Posterior cingulate gyrus (tissue), 11 donors: ENCODE results near the gene NGEF.

Experiments used
- DNase-seq, 10 donors: peaks; one replicate each; pipeline versions ENCODE4 v3.0.0 to v3.0.0-alpha.2; 2020 to 2021; ENCODE audit warnings: mixed read lengths in 3 of 10
- intact Hi-C: fragments of 100-400 bp; cut with DNase I; formaldehyde crosslinking; loops from one replicate; pipeline ENCODE4 v1.15.1; 2023

NGEF gene

GRCh38 chr2:233002829-233003657, 10.0 kb downstream of the NGEF start:
- intact Hi-C loops = no loop called here
- DNase-seq = no peak

- intact Hi-C loops = no loop called here
- peak in 1 of 10 donors; percentile 53 for DNase-seq
Observed at GRCh38 chr2:233000886-233001750, 11.9 kb downstream of the NGEF start.

- intact Hi-C loops = no loop called here
- peak in 3 of 10 donors; percentile 37 to 83 (median 80) for DNase-seq
Observed at GRCh38 chr2:232999354-232999753, 13.7 kb downstream of the NGEF start.

GRCh38 chr2:232998666-232998985, 14.4 kb downstream of the NGEF start:
- intact Hi-C loops = no loop called here
- no peak for DNase-seq

DNA sequence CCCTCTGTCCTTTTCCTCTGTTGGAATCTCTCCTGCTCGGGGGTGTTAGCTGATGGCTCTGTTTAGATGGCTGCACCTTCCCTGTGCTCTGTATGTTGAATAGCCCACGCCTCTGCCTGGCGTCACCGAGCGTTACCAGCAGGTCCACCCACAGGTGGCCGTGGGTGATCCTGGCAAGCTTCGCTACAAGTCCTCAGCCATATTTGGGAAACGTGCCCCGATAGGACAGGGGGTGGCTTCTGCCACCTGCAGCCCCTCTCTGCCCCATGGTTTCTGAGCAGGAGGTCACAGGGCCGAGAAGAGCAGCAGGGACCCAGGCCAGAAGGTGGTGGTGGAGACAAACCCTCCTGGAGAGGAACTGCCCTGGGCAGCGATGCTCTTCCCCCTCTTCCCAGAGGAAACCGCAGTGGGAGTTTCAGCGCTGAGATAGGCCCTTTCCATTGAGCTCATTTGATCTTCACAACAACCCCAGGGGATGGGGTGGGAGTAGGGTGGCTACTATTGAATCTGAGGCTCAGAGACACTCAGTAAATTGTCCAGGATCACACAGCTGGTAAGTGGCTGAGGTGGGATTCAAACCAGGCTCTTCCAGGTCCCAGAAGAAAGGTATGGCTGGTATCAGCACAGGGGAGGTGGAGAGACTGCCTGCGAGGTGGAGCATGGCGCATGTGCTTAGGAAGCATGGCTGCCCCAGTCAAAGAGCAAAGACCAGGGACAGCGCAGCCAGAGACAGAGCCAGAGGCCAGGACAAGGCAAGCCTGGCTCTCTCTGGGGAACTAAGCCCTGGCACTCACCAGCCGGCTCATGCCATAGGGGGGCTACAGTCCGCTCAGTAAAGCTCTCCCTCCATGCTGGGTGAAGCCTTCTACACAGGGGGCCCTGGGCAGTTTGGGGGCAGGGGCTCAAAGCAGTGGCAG, 15.0 kb downstream of the NGEF start:
- intact Hi-C loops = no loop called here
- peak in 7 of 10 donors; percentile 22 to 90 (median 65) for DNase-seq

DNA sequence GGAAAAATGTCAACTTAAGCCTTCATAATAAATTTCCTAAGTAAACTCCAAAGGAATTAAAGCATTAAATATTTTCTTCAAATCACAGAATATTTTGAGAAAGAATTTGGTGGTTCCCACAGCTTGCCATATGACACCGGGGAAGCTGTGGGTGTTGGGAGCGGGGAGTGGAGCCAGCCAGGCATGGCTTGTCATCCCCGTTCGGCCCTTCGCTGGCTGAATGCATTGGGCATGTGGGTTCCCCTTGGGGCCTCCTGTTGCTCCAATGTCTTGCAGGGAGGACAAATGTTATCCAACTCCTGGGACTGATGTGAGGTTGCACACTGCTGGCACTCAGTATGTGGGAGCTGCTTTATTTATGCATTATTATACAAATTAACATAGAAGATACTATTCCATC, 18.6 kb downstream of the NGEF start:
- intact Hi-C loops = no loop called here
- DNase-seq = peak in 1 of 10 donors; percentile 51

DNA sequence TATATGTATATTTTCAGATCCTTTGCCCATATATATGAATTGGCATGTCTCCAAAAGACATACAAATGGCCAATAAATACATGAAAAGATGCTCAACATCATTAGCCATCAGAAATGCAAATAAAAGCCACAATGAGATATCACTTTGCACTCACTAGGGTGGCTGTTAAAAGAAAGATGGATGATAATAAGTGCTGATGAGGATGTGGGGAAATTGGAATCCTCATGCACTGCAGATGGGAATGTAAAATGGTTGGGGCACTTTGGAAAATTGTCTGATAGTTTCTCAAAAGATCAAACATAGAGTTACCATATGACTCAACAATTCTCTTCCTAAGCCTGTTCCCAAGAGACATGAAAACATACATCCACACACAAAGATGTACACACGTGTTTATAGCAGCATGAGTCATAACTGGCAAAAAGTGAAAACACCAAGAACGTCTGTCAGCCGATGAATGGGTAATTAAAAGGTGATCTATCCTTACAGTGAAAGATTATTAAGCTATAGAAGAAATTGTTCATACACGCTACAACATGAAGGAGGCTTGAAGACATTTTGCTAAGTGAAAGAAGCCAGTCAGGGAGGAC, 19.7 kb downstream of the NGEF start:
- intact Hi-C loops = no loop called here
- no peak for DNase-seq

- DNase-seq = no peak
- intact Hi-C loops = no loop called here
Observed at GRCh38 chr2:232986155-232986554, 26.9 kb downstream of the NGEF start.

DNA sequence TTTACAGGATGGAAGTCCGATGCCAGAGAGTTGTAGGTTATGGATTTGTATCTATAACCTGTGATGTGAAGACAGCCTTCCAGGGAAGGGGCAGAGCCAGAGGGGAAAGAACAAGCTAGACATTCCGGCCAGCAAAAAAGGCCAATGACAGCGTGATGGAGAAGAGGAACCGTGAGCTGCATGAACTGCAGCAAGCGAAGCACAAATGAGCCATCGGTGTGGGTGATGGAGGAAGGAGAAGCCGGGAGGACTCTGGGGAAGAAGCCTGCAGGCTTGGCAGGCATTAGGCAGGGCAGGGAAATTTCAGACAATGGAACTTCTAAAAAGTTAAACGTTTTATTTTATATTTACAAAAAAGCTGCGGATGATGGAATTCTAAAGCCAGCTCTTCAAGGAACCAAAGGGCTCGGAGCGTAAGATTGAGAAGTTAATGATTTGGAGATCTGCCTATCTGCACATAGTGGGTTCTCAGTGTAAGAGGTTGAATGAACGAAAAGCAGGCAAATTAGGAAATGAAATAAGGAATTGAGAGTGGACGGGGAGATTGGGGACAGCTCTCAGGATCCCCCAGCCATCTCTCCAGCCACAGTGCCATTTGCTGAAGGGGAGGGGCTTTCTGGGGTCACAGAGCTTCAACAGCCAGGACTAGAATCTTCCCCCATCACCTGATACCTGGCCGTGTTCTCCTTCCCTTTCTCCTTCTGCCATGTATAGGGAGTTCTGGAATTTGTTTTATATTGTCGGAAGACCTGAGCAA, 28.4 kb downstream of the NGEF start:
- peak in 1 of 10 donors; percentile 27 for DNase-seq
- intact Hi-C loops = no loop called here

GRCh38 chr2:232983669-232984140, 29.4 kb downstream of the NGEF start:
- intact Hi-C loops = no loop called here
- no peak for DNase-seq

GRCh38 chr2:232982926-232983668, 30.0 kb downstream of the NGEF start:
- intact Hi-C loops = no loop called here
- no peak for DNase-seq

DNA sequence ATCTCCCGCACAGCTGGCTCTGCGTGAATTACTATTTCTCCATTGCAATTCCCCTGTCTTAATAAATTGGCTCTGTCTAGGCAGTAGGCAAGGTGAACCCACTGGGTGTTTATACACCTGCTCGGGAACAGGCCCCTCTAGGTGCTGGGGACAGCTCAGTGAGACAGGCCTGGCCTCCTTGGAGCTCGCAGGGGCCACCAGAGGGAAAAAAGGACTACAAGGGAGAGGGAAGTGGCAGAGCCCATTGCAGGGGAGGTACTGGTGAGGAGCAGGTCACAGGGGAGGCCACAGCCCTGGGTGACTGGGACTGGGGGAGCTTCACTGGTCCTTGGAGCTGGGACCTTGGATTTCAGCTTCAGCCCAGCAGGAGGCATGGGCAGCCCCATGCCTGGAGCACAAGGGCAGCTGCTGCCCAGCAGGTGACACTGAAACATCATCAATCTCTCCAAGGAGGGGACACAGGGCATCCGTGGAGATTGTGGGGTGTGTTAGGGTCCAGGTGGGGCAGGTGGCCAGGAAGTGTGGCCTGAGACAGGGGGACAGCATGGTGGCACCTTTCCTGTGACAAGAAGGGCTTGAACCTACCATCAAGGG, 31.2 kb downstream of the NGEF start:
- intact Hi-C loops = no loop called here
- no peak for DNase-seq

- DNase-seq = no peak
- intact Hi-C loops = no loop called here
Observed at GRCh38 chr2:232981356-232981755, 31.7 kb downstream of the NGEF start.

DNA sequence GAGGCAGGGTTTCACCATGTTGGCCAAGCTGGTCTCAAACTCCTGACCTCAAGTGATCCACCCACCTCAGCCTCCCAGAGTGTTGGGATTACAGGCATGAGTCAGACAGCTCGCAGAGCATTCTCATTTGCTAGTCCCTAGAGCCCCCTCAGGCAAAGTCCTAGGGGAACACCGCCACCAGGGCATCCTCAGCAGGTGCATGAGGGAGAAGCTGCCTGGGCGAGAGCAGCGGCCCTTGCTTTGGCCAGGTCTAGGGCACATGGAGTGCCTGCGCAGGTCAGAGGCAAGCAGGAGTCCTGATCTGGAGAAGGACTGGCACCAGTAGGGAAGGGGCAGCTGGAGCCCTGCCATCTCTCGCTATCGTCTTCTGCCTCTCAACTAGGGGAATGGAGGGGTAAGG, 32.4 kb downstream of the NGEF start:
- intact Hi-C loops = no loop called here

DNA sequence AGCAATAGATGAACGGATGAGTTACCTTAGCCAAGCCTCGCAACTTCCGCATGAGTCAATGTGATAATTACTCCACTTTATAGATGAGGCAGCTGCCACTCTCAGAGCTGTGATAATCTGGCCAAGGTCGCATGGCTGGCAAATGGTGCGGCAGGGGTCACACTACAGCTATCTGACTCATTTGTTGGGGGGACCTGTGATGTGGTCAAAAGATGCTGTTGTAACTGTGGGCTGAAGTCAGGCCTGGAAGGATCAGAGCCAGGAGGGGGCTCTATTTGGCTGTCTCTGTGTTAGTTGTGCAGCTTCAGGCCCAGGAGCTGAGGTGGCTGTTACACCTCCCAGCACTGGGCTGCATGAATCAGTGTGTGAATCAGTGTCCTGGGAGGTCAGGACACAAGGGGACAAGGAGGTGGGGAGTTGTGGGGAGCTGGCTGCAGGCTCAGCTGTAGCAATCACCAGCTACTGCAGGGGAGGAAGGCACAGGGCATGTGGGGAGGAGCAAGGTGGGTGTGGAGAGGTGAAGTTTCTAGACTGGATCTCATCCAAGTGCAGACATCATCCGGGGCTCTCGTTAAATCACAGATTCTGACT, 33.1 kb downstream of the NGEF start:
- intact Hi-C loops = no loop called here
- DNase-seq = no peak

More for the DNA sequence above, 32.4 kb downstream of the NGEF start:
- no peak for DNase-seq

DNA sequence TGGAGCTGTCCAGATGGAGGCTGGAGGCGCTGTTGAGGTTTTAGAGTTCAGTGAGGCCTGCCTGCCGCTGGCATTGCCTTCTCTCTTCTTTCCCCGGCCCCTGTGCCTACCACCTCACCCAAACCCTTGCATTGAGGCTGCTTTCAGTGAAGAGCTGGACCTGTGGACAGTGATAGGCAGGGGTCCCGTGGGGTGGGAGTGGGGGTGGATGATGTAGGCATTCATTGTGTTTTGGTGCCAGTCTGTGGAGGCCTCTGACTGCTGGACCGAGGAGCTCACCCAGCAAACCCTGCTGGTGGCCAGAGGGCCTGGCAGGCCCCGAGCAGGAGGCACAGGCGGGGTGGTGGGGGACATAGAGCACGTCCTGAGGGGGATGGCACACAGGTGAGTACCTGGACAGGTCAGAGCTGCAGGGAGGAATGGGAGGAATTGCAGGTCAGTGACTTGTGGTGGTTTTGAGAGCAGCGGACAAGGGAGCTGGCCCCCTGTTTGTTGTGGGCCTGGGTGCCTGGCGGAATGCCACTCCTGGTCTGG, 35.6 kb downstream of the NGEF start:
- DNase-seq = peak in 1 of 10 donors; percentile 42
- intact Hi-C loops = no loop called here

DNA sequence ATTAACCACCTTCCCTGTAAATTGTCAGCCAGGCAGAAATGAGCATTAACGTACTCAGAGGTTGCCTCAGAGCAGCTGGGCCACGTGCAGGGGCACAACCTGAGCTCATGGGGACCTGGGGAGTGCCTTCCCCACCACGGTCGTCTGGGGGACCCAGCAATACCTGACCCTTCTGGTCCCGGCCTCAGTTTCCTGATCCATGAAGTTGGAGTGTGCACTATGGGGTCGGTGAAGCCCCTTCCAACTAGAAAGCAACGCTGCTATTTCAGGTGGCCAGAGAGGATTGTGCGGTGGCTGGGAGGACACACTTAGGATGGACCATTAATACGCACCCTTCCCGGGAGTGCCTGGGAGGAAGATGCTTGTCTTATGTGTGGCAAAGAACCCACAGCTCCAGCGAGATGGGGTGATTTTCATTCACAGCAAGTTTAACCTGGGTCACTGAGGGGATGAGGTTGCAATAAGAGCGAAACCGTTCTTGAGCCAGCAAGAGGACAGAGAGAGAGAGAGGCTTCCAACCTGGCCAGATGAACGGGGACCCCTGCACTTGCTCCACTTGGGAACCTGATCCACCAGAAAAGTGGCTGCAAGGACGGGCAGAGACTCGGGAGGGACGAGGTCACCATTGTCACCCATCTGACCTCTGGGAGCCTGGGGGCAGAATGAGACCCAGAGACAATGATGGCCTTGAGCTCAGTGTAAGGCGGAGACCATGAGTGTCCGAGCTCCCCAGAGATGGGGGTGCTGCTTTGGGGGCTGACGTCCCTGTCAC, 36.2 kb downstream of the NGEF start:
- DNase-seq = peak in 1 of 10 donors; percentile 17
- intact Hi-C loops = no loop called here
